GM20000 (cell line): ENCODE measurements around the gene STX4.
A peak's percentile ranks its signal among the peaks of the same experiment; 100 is the strongest.

ENCODE experiments used
- DNase-seq: peaks from one replicate; pipeline ENCODE4 v3.0.0; 2012; ENCODE audit warnings: low spot score
- TF ChIP-seq, protein P1 (sequence below): IDR thresholded peaks from 2 replicates; pipeline ENCODE4 v1.5.1; 2012; ENCODE audit warnings: mild to moderate bottlenecking, control low read depth; ENCODE audit errors: extremely low read depth, missing control alignments

STX4 gene

DNA sequence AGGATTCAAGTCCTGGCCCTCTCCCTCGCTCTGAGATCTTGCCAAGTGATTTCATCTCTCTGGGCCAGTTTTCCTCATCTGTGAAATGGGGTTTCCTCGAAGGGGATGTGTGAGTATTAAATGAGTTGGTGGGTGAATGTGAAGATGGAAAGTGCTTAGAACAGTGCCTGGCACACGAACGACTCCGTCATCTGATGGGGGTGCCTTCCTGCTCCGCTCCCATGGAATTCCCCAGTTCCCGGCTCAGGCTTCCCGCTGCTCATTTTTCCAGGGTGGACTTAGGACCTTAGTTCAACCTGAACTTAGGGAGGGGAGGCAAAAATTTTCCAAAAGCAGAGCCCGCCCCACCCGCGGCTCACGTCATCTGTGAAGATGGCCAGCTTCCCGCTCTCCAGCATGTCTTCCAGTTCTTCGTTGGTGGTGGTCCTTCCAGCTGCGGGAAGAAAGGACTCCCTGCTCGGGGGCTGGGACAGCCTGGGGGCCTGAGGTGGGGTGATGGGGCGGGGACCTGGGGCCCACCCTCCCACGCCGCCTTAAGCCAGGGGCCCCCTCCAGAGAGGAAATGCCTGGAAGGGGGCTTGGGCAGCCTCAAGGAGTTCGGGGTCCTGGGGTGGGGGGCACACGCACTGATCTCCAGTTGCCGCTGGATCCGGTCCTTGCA is 36.9 kb upstream of the STX4 start:
- TF ChIP-seq, protein P1, sequence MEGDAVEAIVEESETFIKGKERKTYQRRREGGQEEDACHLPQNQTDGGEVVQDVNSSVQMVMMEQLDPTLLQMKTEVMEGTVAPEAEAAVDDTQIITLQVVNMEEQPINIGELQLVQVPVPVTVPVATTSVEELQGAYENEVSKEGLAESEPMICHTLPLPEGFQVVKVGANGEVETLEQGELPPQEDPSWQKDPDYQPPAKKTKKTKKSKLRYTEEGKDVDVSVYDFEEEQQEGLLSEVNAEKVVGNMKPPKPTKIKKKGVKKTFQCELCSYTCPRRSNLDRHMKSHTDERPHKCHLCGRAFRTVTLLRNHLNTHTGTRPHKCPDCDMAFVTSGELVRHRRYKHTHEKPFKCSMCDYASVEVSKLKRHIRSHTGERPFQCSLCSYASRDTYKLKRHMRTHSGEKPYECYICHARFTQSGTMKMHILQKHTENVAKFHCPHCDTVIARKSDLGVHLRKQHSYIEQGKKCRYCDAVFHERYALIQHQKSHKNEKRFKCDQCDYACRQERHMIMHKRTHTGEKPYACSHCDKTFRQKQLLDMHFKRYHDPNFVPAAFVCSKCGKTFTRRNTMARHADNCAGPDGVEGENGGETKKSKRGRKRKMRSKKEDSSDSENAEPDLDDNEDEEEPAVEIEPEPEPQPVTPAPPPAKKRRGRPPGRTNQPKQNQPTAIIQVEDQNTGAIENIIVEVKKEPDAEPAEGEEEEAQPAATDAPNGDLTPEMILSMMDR = no peak
- DNase-seq = no peak

DNA sequence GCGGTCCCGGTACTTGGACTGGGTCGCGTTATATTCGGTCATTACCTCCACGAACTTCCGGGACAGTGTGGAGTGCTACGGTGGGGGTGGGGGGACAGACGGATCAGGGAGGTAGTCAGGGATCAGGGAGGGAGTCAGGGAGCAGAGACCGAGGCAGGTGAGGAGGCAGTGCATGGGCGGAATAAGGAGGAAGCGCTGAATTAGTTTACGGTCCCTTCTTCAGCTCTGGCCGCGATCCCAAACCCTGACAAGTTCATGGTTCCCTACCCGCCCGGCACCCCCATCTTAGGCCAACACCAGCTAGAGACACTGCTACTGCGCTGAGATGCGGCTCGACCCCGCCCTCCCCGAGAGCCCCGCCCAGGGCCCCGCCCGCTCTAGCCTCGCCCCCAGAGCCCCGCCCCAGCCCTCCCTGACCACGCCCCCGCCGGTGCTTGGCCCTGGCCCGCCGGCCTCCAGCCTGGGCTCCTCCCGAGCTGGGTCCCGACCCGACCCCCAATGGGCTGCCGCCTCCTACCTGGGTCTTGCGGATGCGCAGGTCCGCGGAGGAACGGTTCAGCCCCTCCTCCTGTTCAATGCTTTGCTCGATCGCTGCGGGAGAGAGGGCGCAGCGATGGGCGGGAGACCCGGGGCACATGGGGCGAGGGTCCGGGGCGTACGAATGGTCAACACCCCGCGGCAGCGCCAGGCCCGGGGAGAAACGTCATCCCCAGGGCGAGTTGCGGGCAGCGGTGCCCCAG is 36.2 kb upstream of the STX4 start:
- TF ChIP-seq, protein P1 = no peak
- DNase-seq = peak; percentile 100

DNA sequence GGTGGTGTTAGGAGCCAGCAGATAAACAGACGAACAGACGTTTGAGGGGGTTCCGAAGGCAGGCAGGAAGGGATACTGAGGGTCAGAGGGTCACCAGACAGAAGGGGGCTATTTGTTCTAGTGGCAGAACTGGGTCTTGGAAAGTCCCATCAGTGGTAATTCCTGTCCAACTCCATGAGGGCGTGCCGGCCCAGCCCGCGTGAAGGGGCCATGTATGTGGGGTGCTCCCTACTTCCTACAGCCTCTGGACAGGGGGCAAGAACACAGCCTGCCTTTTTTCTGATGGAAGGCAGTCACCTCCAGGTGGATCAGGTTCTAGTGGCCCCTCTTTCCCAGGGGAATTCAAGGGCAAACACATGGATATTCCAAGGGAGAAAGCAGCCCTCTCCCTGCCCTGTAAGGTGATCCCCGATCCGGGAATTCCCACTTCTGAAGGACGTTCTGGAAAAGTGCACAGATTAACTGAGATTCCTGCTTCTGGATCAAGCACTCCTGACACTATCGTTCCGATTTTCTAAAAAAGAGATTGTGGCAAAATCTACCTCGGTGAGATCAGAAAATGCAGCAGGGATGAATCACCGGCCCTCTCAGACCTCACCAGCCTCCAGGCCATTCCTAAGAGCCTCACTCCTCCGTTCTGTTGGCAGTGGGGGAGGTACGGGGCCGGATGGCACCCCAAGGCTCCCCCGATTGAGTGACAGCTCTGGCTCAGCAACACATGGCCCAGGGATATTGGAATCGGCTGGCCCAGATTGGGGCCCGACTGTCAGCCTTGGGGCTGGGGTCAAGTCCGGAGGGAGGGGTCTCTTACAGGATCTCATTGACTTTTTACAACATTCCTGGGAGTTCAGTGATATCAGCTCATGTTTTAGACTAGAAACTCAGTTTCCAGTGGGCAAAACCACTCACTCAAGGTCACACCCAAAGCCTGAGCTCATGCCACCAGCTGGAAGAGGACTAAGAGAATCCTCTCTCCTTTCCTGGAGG is 35.3 kb upstream of the STX4 start:
- TF ChIP-seq, protein P1 = no peak
- DNase-seq = no peak

DNA sequence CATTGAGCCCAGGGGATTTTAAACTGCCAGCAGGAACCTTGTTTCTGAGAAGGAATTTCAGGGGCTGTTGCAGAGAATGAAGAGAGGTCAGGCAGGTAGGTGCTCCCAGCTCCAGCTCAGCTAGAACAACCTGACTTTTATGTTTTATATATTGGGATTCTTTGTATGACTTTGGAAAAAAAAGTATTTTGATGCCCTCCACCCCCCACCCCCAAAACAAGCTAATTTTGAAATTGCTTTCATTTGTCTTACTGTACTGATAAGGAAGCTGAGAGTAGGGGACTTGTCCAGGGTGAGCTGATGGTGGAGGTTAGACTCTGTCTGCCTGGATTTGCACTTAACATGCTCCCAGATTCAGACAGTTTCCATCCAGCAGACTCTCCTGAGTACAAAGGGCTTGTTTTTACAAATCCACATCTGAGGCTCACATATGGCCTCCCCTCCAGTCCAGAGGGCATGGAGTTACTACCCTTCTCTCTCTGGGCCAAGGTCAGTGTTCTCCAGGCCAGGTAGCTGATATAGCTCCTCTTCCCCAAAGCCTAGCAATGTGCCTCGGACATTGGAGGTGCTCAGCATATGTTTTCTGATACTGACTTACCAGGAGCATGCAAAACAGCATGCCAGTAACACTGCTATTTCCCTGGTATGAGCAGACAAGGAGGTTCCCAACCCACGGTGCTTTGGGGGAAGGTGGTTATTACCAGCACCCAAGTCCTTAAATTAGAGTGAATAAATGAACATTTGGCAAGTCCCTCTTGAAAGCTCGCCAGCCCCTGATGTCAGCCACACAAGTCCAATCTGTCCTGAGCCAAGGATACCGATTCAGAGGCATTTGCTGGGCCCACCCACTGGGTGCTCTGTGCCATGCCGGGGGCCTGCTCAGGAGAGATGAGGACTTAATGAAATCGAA is 34.3 kb upstream of the STX4 start:
- TF ChIP-seq, protein P1 = no peak

DNA sequence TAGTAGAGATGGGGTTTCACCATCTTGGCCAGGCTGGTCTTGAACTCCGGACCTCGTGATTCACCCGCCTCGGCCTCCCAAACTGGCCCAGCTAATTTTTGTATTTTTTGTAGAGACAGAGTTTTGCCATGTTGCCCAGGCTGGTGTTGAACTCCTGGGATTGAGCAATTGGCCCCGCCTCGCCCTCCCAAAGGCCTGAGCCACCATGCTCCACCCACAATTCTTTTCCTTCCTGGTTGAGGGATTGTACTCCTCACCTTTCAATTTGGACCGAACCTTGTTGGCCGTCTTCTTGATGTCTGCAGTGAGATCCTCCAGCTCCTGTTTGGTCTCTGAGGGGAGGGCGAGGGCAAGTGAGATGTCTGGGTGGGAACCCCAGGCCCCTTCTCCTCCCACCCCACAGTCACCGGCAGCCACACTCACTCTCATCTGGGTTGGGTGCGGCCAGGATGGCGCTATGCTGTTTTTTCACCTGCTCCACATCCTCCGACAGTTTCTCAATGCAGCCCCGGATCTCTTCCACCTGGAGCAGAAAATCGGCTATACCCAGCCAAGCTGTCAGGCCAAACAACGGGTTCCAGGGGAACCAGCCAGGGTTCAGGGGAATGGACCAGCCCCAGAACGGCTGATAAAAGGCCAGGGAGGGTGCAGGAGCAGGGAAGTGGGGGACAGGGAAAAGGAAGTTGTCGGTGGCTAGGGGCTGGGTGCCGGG is 32.5 kb upstream of the STX4 start:
- TF ChIP-seq, protein P1 = no peak
- DNase-seq = no peak

More for the DNA sequence above, 34.3 kb upstream of the STX4 start:
- DNase-seq = no peak
